ENCODE measurements around the gene MTF1.

The MTF1 gene

GRCh38 chr1:37862330-37862729 is 2.9 kb upstream of the MTF1 start:
- no peaks in the 10 kb centered on the region for H3K27me3 ChIP-seq (replicated peaks; ENCODE audit: control insufficient read depth, insufficient read depth, low read length)
- DNase-seq (ENCODE audit: extremely low read depth, insufficient read length), result no peak
- no peak overlapping the region for H3K4me3 ChIP-seq (replicated peaks; ENCODE audit: low read depth, low read length)
- TF ChIP-seq CTCF (IDR thresholded peaks at IDR 0.05; ENCODE audit: insufficient read depth, low read length, poor library complexity, severe bottlenecking), result no peak
- H3K36me3 ChIP-seq (ENCODE audit: control insufficient read depth, insufficient read depth, low read length), result peaks cover 16% of the 10 kb centered on the region

- no peak for TF ChIP-seq CTCF (IDR thresholded peaks at IDR 0.05; ENCODE audit: insufficient read depth, low read length, poor library complexity, severe bottlenecking)
- no peak for DNase-seq (ENCODE audit: extremely low read depth, insufficient read length)
- H3K27me3 ChIP-seq (replicated peaks; ENCODE audit: control insufficient read depth, insufficient read depth, low read length), result no peaks in the 10 kb centered on the region
- H3K36me3 ChIP-seq (ENCODE audit: control insufficient read depth, insufficient read depth, low read length), result peaks cover 19% of the 10 kb centered on the region
- no peak overlapping the region for H3K4me3 ChIP-seq (replicated peaks; ENCODE audit: low read depth, low read length)
Measured at GRCh38 chr1:37861151-37861550, 1.8 kb upstream of the MTF1 start.

- no peak for TF ChIP-seq CTCF (IDR thresholded peaks at IDR 0.05; ENCODE audit: insufficient read depth, low read length, poor library complexity, severe bottlenecking)
- peaks cover 11% of the 10 kb centered on the region for H3K36me3 ChIP-seq (ENCODE audit: control insufficient read depth, insufficient read depth, low read length)
- no peak for DNase-seq (ENCODE audit: extremely low read depth, insufficient read length)
- H3K27me3 ChIP-seq (replicated peaks; ENCODE audit: control insufficient read depth, insufficient read depth, low read length), result no peaks in the 10 kb centered on the region
- H3K4me3 ChIP-seq (replicated peaks; ENCODE audit: low read depth, low read length), result peak overlapping the region; percentile 99
Measured at GRCh38 chr1:37860346-37860666, 914 bp upstream of the MTF1 start.

- Histone ChIP-seq H3K27me3 (replicated peaks; ENCODE audit: control insufficient read depth, insufficient read depth, low read length) (no peaks in the 10 kb centered on the region), H3K4me3 (replicated peaks; ENCODE audit: low read depth, low read length) (peak overlapping the region; percentile 99), H3K36me3 (ENCODE audit: control insufficient read depth, insufficient read depth, low read length) (peaks cover 10% of the 10 kb centered on the region)
- TF ChIP-seq CTCF (IDR thresholded peaks at IDR 0.05; ENCODE audit: insufficient read depth, low read length, poor library complexity, severe bottlenecking), result no peak
- DNase-seq (ENCODE audit: extremely low read depth, insufficient read length), result no peak
Measured at GRCh38 chr1:37858931-37859506, 373 bp downstream of the MTF1 start.

- H3K27me3 ChIP-seq (replicated peaks; ENCODE audit: control insufficient read depth, insufficient read depth, low read length), result no peaks in the 10 kb centered on the region
- no peak for TF ChIP-seq CTCF (IDR thresholded peaks at IDR 0.05; ENCODE audit: insufficient read depth, low read length, poor library complexity, severe bottlenecking)
- DNase-seq (ENCODE audit: extremely low read depth, insufficient read length), result no peak
- H3K36me3 ChIP-seq (ENCODE audit: control insufficient read depth, insufficient read depth, low read length), result peaks cover 6% of the 10 kb centered on the region
- H3K4me3 ChIP-seq (replicated peaks; ENCODE audit: low read depth, low read length), result no peak overlapping the region
Measured at GRCh38 chr1:37854406-37854805, 5.0 kb downstream of the MTF1 start.

- no peak for TF ChIP-seq CTCF (IDR thresholded peaks at IDR 0.05; ENCODE audit: insufficient read depth, low read length, poor library complexity, severe bottlenecking)
- Histone ChIP-seq H3K36me3 (ENCODE audit: control insufficient read depth, insufficient read depth, low read length) (peaks cover 6% of the 10 kb centered on the region), H3K4me3 (replicated peaks; ENCODE audit: low read depth, low read length) (no peak overlapping the region), H3K27me3 (replicated peaks; ENCODE audit: control insufficient read depth, insufficient read depth, low read length) (no peaks in the 10 kb centered on the region)
- DNase-seq (ENCODE audit: extremely low read depth, insufficient read length), result no peak
Measured at GRCh38 chr1:37853157-37853556, 6.2 kb downstream of the MTF1 start.
